Panc1 (cell line): ENCODE measurements around the gene CRYGD. TPM values are rescaled to one million over a fixed set of nuclear protein-coding genes. Genes with fewer than 3 reads are reported as not detected.

ENCODE experiments used
- ATAC-seq: fragments of 200-7000 bp; cut with Tn5 transposase; 2 replicates; pipeline ENCODE4 v1.9.1; 2020; ENCODE audit warnings: mild to moderate bottlenecking, moderate library complexity
- BruUV-seq: library from RNA; stranded (reverse); fragments of 400-500 nt; replicated peaks from 2 replicates; lab custom pipeline; 2021; lab: Mats Ljungman, UMichigan
- CTCF ChIA-PET: fragments of 300-600 bp; sonication (Branson Sonifier 250); formaldehyde crosslinking; loops from one replicate; lab custom pipeline; 2022; ENCODE audit warnings: antibody characterized with exemption; lab: Charles Lee
- POLR2A ChIA-PET: fragments of 300-600 bp; sonication (Branson Sonifier 250); formaldehyde crosslinking; loops from one replicate; lab custom pipeline; 2022; ENCODE audit warnings: antibody characterized with exemption; lab: Charles Lee
- DNase-seq: peaks from one replicate; pipeline ENCODE4 v3.0.0-alpha.2; 2010; ENCODE audit warnings: low read depth, low spot score
- H3K27ac ChIP-seq: 2 replicates; pipeline ENCODE4 v1.5.1; 2011; ENCODE audit warnings: mild to moderate bottlenecking, low read length, inconsistent platforms
- H3K27me3 ChIP-seq: fragments of 200-500 bp; sonication (Bioruptor generic); 2 replicates; pipeline ENCODE4 v1.6.0; 2014; ENCODE audit warnings: low read length, inconsistent platforms; ENCODE audit not compliant: control insufficient read depth, insufficient read depth
- H3K36me3 ChIP-seq: fragments of 200-500 bp; sonication (Bioruptor generic); 2 replicates; pipeline ENCODE4 v1.5.1; 2014; ENCODE audit warnings: inconsistent platforms, mild to moderate bottlenecking, low read length, moderate library complexity; ENCODE audit not compliant: control insufficient read depth, insufficient read depth
- H3K4me1 ChIP-seq: 2 replicates; pipeline ENCODE4 v1.5.1; 2011; ENCODE audit warnings: inconsistent platforms, mild to moderate bottlenecking, low read length, moderate library complexity; ENCODE audit not compliant: control insufficient read depth, insufficient read depth
- H3K4me3 ChIP-seq, 2 experiments: 2 replicates each; pipeline ENCODE4 v1.5.1; 2011 to 2012; ENCODE audit warnings: low read depth in 2 of 2, low read length in 2 of 2, mild to moderate bottlenecking in 2 of 2, inconsistent platforms in 1 of 2, moderate library complexity in 1 of 2
- H3K9me3 ChIP-seq: fragments of 200-500 bp; sonication (Bioruptor generic); 2 replicates; pipeline ENCODE4 v1.5.1; 2014; ENCODE audit warnings: low read depth, mild to moderate bottlenecking, inconsistent platforms, low read length, moderate library complexity; ENCODE audit not compliant: control insufficient read depth, insufficient read depth
- CTCF ChIP-seq: fragments of 450-650 bp; IDR thresholded peaks from 2 replicates; pipeline ENCODE4 v1.5.1; 2017; ENCODE audit warnings: mild to moderate bottlenecking
- POLR2AphosphoS5 ChIP-seq: IDR thresholded peaks from 2 replicates; pipeline ENCODE4 v1.6.1; 2012; ENCODE audit warnings: mild to moderate bottlenecking, low read depth, low read length, moderate library complexity
- REST ChIP-seq, 2 experiments: IDR thresholded peaks; 2 replicates each; pipeline ENCODE4 v1.6.1; 2011 to 2012; ENCODE audit warnings: low read depth in 2 of 2, control low read depth in 1 of 2, low read length in 1 of 2, mild to moderate bottlenecking in 1 of 2, moderate library complexity in 1 of 2; ENCODE audit not compliant: insufficient read depth in 1 of 2
- SIN3A ChIP-seq: IDR thresholded peaks from 2 replicates; pipeline ENCODE4 v1.6.1; 2012; ENCODE audit warnings: low read depth, mild to moderate bottlenecking, low read length, moderate library complexity, borderline replicate concordance; ENCODE audit not compliant: insufficient read depth
- TCF7L2 ChIP-seq: IDR thresholded peaks from 2 replicates; pipeline ENCODE4 v1.6.1; 2011; ENCODE audit warnings: mild to moderate bottlenecking, low read depth, low read length, inconsistent platforms
- in situ Hi-C: cut with HindIII; loops from 2 replicates; pipeline ENCODE4 v1.10.0; 2016; ENCODE audit warnings: low sequenced_read_pairs, low pct_unique_long_range_greater_than_20kb
- intact Hi-C: fragments of 100-400 bp; cut with micrococcal nuclease; formaldehyde crosslinking; loops from one replicate; pipeline ENCODE4 v1.10.0; 2022; ENCODE audit not compliant: unreplicated experiment
- total RNA-seq: library from RNA; stranded (reverse); gene quantifications from one replicate; pipeline ENCODE4 v1.2.1, GENCODE V29; 2021; ENCODE audit not compliant: unreplicated experiment

CRYGD gene
- total RNA-seq, 1 experiment from 2014 or later: not detected

DNA sequence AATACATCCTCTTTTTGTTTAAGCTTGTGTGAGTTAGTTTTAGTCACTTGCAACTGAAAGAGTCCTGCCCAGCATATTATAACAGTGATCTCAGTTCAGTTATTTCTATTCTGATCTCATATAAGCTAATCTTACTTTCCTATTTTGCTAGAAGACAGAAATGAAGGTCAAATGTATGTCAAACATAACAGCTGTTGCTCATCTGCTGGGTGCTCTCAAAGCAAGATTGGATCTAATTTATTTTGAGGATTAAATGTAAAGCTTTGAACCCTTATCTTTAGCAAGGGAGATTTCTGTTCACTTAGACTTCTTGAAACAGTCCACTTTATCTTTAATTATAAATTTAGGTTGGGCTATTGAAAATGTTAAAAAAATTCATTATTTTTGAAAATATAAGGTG is 31.2 kb downstream of the CRYGD start:
- no peaks in the 10 kb centered on the region for H3K4me1 ChIP-seq
- DNase-seq (no peak), ATAC-seq (no peak)
- no peaks in the 10 kb centered on the region for H3K9me3 ChIP-seq
- no peaks in the 10 kb centered on the region; the same call in 1 of the 2 replicates for H3K27me3 ChIP-seq
- TF ChIP-seq CTCF (no peak), SIN3A (no peak), TCF7L2 (no peak), REST (IDR thresholded peaks at IDR 0.05; ENCODE audit: insufficient read depth in 1 of 2, low read depth in 2 of 2, low read length in 1 of 2) (no peak), POLR2AphosphoS5 (no peak)
- ChIA-PET CTCF (no interaction called here), POLR2A (no interaction called here)
- no peaks in the 10 kb centered on the region for H3K36me3 ChIP-seq
- in situ Hi-C loops: no loop called here
- H3K4me3 ChIP-seq: no peak overlapping the region
- BruUV-seq: no TSS peak
- intact Hi-C loops: no loop called here
- H3K27ac ChIP-seq: no peak overlapping the region

GRCh38 chr2:208092093-208092832 is 32.1 kb downstream of the CRYGD start:
- in situ Hi-C loops: no loop called here
- TF ChIP-seq SIN3A (no peak), CTCF (no peak), TCF7L2 (no peak), POLR2AphosphoS5 (no peak), REST (IDR thresholded peaks at IDR 0.05; ENCODE audit: insufficient read depth in 1 of 2, low read depth in 2 of 2, low read length in 1 of 2) (no peak)
- H3K9me3 ChIP-seq: no peaks in the 10 kb centered on the region
- ChIA-PET CTCF (no interaction called here), POLR2A (interaction anchor here (0.9 kb wide), 1 partner anchor 9 kb away, joined by 6 read pairs; no protein-coding TSS in a partner anchor)
- ATAC-seq (no peak), DNase-seq (no peak)
- intact Hi-C loops: no loop called here
- no peak overlapping the region for H3K27ac ChIP-seq
- no peaks in the 10 kb centered on the region for H3K4me1 ChIP-seq
- H3K4me3 ChIP-seq: no peak overlapping the region
- BruUV-seq: no TSS peak
- no peaks in the 10 kb centered on the region for H3K27me3 ChIP-seq
- no peaks in the 10 kb centered on the region for H3K36me3 ChIP-seq
